ENCODE data around the gene POLE.

DNA sequence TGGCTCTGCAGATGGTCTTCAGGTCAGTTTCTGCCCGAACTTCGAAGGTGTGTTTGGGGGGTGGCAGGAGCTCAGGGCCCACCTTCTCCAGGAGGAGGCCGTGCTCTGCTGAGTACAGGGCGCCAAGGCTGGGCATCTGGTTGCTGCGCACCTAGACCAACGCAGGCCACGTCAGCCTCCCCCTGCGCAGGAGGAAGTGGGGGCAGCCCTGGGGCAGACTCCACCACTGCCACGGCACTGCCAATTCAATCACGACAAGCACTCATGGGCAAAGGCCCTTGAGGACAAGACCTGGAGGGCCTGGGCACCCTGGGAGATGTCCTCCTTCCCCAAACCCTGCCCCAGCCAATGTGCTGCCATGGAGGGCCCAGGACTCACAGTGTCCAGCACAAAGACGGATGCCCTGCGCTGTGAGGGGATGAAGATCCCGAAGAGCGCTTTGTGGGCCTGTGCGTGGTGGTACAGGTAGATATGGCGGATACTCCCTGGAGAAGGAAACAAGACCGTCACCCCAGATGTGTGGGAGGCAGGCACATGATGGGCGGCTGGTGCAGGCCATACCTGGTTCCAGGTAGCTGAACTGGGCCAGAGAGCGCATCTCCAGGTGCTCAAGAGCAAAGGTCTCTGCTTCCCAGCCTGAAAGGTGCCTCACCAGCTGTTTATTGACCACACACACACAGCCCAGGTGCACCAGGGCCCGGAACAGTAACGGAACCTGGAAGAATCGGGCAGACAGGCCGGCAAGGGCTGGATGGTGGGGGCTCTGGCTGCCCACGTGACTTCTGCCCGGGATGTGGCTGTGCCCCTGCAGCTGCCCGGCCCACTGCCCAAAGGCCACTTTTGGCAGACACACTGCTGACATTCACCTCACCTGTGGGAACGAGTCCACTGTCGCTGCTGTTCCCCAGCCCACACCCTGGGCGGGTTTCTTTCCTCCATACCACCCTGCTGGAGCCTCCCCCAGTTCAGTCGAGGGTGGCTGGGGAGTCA, 44.0 kb downstream of the POLE start:
- TF ChIP-seq, protein P1, sequence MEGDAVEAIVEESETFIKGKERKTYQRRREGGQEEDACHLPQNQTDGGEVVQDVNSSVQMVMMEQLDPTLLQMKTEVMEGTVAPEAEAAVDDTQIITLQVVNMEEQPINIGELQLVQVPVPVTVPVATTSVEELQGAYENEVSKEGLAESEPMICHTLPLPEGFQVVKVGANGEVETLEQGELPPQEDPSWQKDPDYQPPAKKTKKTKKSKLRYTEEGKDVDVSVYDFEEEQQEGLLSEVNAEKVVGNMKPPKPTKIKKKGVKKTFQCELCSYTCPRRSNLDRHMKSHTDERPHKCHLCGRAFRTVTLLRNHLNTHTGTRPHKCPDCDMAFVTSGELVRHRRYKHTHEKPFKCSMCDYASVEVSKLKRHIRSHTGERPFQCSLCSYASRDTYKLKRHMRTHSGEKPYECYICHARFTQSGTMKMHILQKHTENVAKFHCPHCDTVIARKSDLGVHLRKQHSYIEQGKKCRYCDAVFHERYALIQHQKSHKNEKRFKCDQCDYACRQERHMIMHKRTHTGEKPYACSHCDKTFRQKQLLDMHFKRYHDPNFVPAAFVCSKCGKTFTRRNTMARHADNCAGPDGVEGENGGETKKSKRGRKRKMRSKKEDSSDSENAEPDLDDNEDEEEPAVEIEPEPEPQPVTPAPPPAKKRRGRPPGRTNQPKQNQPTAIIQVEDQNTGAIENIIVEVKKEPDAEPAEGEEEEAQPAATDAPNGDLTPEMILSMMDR (IDR thresholded peaks at IDR 0.05; ENCODE audit: poor library complexity), result no peak
- TF ChIP-seq EZH2 (IDR thresholded peaks at IDR 0.05; ENCODE audit: borderline replicate concordance), result no peak

All from hepatocyte (in vitro differentiated cells).